Measurements from ENCODE around the gene ERP27.

GRCh38 chr12:14962153-14962539, 23.8 kb upstream of the ERP27 start:
- TF ChIP-seq POLR2A (IDR thresholded peaks at IDR 0.05): no peak
- TF ChIP-seq CTCF (IDR thresholded peaks at IDR 0.05): no peak

All from body of pancreas (tissue), 4 donors.